HS-5 (cell line): ENCODE results near the gene ZBTB44.

Experiments
- DNase-seq: peaks from one replicate; pipeline ENCODE4 v3.0.0-alpha.2; 2012; ENCODE audit warnings: low read depth

ZBTB44 gene

DNA sequence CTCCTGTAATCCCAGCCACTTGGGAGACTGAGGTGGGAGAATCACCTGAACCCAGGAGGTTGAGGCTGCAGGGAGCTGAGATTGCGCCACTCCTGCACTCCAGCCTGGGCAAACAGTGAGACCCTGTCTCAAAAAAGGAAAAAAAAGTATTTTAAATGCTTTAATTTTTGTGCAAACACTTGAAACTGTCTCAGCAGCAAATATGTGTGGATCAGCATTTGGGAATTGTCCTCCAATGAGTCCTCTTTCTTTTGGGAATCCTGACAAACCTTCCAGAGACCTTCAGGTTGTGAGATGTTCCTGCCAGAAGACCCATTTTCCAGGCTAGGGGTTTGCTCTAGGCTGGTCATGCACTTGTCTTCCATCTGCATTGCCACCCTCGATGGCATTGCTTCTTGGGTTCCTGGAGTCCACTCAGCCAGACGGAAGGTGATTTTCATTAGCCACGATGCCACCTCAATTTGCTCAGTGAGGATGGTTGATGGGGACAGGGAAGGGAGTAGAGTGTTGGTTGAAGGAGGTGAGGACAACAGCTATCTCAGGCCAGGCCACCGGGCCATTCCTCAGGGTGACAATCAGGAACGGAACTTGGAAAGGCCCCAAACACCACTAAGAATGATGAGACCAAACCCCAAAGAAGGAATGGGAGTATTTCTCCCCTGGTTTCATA, 99.7 kb downstream of the ZBTB44 start:
- no peak for DNase-seq

DNA sequence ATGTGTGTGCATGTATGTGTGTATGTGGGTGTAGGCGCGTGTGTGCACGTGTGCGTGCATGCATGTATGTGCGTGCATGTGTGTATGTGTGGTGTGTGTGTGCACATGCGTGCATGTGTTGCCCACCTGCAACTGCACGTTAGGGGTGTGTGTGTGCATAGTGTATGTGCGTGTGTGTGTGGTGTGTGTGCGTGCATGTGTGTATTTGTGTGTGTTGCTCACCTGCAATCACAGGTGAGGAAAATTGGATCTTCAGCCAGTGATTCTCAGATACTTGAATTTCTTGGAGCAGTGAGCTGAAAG, 100.8 kb downstream of the ZBTB44 start:
- DNase-seq, result no peak

GRCh38 chr11:130213143-130213978, 101.4 kb downstream of the ZBTB44 start:
- DNase-seq, result no peak

GRCh38 chr11:130212431-130212961, 102.2 kb downstream of the ZBTB44 start:
- no peak for DNase-seq

DNA sequence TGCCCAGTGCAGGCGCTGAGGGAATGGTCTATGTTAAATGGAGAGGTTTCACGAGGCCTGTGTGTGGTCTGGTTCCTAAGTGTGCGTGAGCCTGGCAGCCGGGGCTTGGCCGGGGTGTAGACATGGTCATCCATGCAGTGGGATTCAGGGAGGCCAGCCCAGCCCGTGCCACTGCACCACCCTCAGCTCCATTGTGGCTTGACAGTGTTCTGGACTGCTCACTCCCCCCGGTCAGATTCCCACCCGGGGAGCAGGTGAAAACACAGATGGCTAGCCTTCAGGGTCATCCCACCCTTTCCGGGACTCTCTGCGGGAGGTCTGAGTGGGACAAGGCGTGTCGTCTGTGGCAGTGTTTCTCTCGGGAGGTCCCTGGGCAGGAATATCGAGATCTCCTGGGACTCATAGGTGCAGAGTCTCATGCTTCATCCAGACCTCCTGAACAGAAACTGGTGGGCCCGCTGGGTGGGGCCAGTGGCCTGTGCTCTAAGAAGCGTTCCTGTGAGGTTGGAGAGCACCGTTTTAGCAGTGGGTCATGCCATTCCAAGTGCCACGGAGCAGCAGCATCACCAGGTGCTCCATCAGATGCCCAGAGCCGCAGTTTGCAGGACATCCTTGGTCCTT, 102.8 kb downstream of the ZBTB44 start:
- DNase-seq, result no peak

DNA sequence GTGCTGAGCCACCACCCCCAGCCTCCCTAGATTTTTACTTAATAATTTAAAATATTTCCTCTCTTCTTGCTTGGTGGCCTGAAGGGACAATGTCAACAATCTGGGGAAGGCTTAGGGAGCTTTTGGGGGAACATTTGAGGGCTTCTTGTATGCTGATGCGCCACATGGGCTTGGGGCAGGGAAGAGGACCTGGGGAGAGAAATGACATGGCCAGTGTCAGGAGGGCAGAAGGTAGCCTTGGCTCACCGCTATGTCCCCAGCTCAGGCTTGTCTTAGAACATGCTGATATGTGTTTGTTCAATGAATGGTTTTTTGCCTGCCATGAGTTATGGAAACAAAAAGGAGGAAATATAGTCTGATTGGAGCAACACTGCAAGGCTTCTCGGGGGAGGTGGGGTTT, 103.6 kb downstream of the ZBTB44 start:
- no peak for DNase-seq

GRCh38 chr11:130209954-130210854, 104.5 kb downstream of the ZBTB44 start:
- DNase-seq, result no peak

DNA sequence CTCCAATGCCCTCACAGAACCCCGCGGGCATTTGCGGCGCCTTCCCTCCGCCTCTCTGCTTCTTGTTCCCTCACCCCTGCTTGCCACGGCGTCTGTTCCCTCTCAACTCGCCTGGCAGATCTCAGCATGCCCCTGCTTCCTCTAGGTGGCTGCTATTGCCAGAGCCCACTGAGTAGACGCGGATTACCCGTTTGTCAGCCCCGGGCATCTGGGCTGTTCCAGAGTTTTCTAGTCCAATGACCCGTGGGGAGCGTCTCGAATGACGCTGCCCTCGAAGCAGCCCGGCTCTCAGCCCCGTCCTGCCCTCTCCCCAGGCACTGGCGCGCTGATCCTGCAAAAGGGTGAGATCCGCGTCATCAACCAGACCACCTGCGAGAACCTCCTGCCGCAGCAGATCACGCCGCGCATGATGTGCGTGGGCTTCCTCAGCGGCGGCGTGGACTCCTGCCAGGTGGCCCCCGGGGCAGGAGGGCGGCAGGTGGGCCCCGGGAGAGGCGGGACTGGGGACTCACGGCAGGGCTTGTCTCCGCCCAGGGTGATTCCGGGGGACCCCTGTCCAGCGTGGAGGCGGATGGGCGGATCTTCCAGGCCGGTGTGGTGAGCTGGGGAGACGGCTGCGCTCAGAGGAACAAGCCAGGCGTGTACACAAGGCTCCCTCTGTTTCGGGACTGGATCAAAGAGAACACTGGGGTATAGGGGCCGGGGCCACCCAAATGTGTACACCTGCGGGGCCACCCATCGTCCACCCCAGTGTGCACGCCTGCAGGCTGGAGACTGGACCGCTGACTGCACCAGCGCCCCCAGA, 105.4 kb downstream of the ZBTB44 start:
- no peak for DNase-seq

- no peak for DNase-seq
These were observed 106.2 kb downstream of the ZBTB44 start for GRCh38 chr11:130208241-130209127.

GRCh38 chr11:130206141-130206540, 108.6 kb downstream of the ZBTB44 start:
- no peak for DNase-seq

GRCh38 chr11:130204703-130205095, 110.0 kb downstream of the ZBTB44 start:
- no peak for DNase-seq

DNA sequence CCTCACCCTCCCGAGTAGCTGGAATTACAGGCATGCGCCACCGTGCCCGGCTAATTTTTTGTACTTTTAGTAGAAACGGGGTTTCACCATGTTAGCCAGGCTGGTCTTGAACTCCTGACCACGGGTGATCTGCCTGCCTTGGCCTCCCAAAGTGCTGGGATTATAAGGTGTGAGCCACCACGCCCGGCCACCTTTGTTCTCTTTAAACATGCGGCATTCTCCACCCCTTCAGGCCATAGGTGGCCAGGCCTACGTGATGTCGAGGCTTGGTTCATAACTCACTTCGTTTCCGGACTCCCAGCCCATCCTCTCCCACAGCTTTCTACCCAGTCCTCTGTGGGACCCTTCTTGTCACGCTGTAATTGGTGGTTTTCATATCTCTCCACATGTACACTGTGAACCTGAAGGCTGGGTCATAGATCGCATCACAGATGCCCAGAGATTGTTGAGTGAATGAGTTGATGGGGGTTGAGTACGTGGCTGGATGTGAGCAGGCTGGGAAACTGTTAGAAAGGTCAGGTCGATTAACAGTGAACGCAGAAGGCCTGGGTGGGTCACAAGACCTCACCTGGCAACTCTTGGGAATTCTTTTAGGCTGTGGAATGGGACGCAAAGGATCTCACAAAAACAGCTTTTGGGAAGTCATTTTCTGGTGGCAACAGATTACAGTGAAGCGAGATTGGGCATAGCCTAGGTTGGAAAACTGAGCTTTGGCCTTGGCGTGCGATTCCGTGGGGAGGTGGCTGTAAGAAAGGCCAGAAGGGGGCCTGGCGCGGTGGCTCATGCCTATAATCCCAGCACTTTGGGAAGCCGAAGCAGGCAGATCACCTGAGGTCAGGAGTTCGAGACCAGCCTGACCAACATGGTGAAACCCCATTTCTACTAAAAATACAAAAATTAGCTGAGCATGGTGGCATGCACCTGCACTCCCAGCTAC, 110.7 kb downstream of the ZBTB44 start:
- no peak for DNase-seq

- DNase-seq, result no peak
These were observed 111.7 kb downstream of the ZBTB44 start for GRCh38 chr11:130202818-130203689.

- no peak for DNase-seq
These were observed 112.5 kb downstream of the ZBTB44 start for GRCh38 chr11:130202009-130202817.

- no peak for DNase-seq
These were observed 113.7 kb downstream of the ZBTB44 start for GRCh38 chr11:130201026-130201425.

DNA sequence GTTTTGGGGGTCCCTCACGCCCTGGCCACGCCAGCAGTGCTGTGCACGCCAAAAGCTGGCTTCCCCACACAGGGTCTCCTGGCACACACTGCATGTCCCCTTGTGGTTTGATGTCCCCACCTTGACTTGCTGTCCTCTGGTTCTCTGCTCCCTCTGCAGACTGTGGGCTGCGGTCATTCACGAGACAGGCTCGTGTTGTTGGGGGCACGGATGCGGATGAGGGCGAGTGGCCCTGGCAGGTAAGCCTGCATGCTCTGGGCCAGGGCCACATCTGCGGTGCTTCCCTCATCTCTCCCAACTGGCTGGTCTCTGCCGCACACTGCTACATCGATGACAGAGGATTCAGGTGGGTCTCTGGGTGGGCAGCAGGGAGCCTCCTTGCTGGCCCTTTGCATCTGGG, 114.9 kb downstream of the ZBTB44 start:
- no peak for DNase-seq

GRCh38 chr11:130198964-130199363, 115.8 kb downstream of the ZBTB44 start:
- no peak for DNase-seq
